Lung (tissue), 12 donors: ENCODE measurements around the gene CCL18. TPM values are rescaled to one million over a fixed set of nuclear protein-coding genes. Genes with fewer than 3 reads are reported as not detected.

ENCODE experiments used
- ATAC-seq: fragments of 200-7000 bp; cut with Tn5 transposase; one replicate; pipeline ENCODE4 v1.9.1; 2020; ENCODE audit warnings: moderate number of reproducible peaks; ENCODE audit not compliant: insufficient read depth, low FRiP score
- DNase-seq, 3 donors: peaks; one replicate each; pipeline ENCODE4 v3.0.0-alpha.2; 2013 to 2017
- H3K27ac ChIP-seq, 2 donors: one replicate each; pipeline ENCODE4 v1.5.1; 2013; ENCODE audit warnings: mild to moderate bottlenecking in 2 of 2, moderate library complexity in 2 of 2, control low read depth in 1 of 2, inconsistent platforms in 1 of 2, low read depth in 1 of 2, low read length in 1 of 2
- H3K27me3 ChIP-seq, 3 donors: one replicate each; pipeline ENCODE4 v1.5.1; 2013; ENCODE audit warnings: low read length in 2 of 3; ENCODE audit not compliant: control insufficient read depth in 3 of 3, insufficient read depth in 3 of 3
- H3K36me3 ChIP-seq, 4 donors: one replicate each; pipeline ENCODE4 v1.5.1; 2013; ENCODE audit warnings: low read length in 4 of 4, mild to moderate bottlenecking in 1 of 4, moderate library complexity in 1 of 4; ENCODE audit not compliant: control insufficient read depth in 4 of 4, insufficient read depth in 4 of 4
- H3K4me1 ChIP-seq, 5 donors: one replicate each; pipeline ENCODE4 v1.5.1; 2013; ENCODE audit warnings: low read length in 5 of 5, mild to moderate bottlenecking in 2 of 5, moderate library complexity in 1 of 5; ENCODE audit not compliant: control insufficient read depth in 5 of 5, insufficient read depth in 5 of 5
- H3K4me3 ChIP-seq: one replicate; pipeline ENCODE4 v1.5.1; 2013; ENCODE audit warnings: mild to moderate bottlenecking, control low read depth, moderate library complexity
- H3K9ac ChIP-seq, 2 donors: one replicate each; pipeline ENCODE4 v1.5.1; 2013; ENCODE audit warnings: low read length in 2 of 2, control low read depth in 1 of 2; ENCODE audit not compliant: insufficient read depth in 1 of 2
- H3K9me3 ChIP-seq, 4 donors: one replicate each; pipeline ENCODE4 v1.5.1; 2013; ENCODE audit warnings: low read length in 3 of 4, mild to moderate bottlenecking in 1 of 4, moderate library complexity in 1 of 4; ENCODE audit not compliant: control insufficient read depth in 4 of 4, insufficient read depth in 3 of 4
- WGBS, 2 donors: extraction: QIAGEN DNeasy Blood & Tissue Kit; methylation state at CpG; one replicate each; pipeline ENCODE4 v1.1.7; 2013; 5-methylcytosine and 5-hydroxymethylcytosine counted together
- polyA plus RNA-seq, 2 donors: library from polyadenylated mRNA; stranded (reverse); fragments of 200-250 nt; gene quantifications; one replicate each; pipeline ENCODE4 v1.2.1, GENCODE V29; 2013
- total RNA-seq, 2 donors: library from RNA; depleted of rRNA in 1 of 2; stranded (reverse); fragments of >200 nt in 1 of 2; gene quantifications; one replicate each; pipeline ENCODE4 v1.2.1, GENCODE V29; 2014 to 2021
- TF ChIP-seq, protein P1 (sequence below): IDR thresholded peaks from 2 replicates; pipeline ENCODE4 v1.5.1; 2012; ENCODE audit warnings: mild to moderate bottlenecking; ENCODE audit errors: control extremely low read depth, extremely low read depth
- donor health status: control.
- donor health status: control.
- donor health status: Bipolar disorder and iron deficiency.
- donor health status: healthy.
- donor health status: DM: yes; HTN: yes; CAD: no.

CCL18 gene
- total and polyA plus RNA-seq, 4 donors, result 8.7 to 89.9 (median 58.6) TPM

DNA sequence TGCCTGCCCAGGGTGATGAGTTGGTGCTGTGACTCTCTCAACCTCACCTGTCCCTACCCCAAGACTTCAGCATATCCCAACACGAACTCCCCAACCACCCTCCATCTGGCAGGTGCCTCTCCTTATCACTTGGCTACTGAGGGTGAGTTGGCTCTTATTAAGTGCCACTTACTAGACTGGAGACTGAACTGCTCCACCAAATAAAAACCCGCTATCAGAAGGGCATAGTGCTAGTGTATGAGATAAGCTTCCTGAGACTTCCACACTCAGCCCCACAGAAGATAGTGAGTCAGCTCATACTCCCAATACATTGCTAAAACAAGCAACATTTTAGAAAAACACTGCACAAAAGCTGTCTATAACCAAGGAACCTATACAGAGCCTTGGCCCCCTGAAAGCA, 16.0 kb upstream of the CCL18 start:
- DNase-seq (no peak), ATAC-seq (no peak)
- no peak overlapping the region for H3K4me3 ChIP-seq
- no peak overlapping the region for H3K9ac ChIP-seq
- 79 to 86% methylated on average over 2 of the region's 2 CpGs for WGBS, 2 donors
- H3K9me3 ChIP-seq, result peaks cover 0 to 9% (median 7%) of the 10 kb centered on the region in 4 donors
- no peak overlapping the region for H3K27ac ChIP-seq
- H3K4me1 ChIP-seq, result no peaks in the 10 kb centered on the region
- no peaks in the 10 kb centered on the region for H3K27me3 ChIP-seq
- H3K36me3 ChIP-seq, result no peaks in the 10 kb centered on the region
- TF ChIP-seq, protein P1, sequence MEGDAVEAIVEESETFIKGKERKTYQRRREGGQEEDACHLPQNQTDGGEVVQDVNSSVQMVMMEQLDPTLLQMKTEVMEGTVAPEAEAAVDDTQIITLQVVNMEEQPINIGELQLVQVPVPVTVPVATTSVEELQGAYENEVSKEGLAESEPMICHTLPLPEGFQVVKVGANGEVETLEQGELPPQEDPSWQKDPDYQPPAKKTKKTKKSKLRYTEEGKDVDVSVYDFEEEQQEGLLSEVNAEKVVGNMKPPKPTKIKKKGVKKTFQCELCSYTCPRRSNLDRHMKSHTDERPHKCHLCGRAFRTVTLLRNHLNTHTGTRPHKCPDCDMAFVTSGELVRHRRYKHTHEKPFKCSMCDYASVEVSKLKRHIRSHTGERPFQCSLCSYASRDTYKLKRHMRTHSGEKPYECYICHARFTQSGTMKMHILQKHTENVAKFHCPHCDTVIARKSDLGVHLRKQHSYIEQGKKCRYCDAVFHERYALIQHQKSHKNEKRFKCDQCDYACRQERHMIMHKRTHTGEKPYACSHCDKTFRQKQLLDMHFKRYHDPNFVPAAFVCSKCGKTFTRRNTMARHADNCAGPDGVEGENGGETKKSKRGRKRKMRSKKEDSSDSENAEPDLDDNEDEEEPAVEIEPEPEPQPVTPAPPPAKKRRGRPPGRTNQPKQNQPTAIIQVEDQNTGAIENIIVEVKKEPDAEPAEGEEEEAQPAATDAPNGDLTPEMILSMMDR, result no peak

GRCh38 chr17:36049643-36050042, 14.4 kb upstream of the CCL18 start:
- Histone ChIP-seq H3K9ac (no peak overlapping the region), H3K27me3 (no peaks in the 10 kb centered on the region), H3K4me3 (no peak overlapping the region), H3K9me3 (peaks cover 0 to 9% (median 7%) of the 10 kb centered on the region in 4 donors), H3K27ac (no peak overlapping the region), H3K36me3 (no peaks in the 10 kb centered on the region), H3K4me1 (no peaks in the 10 kb centered on the region)
- no peak for ATAC-seq
- TF ChIP-seq, protein P1, result no peak
- DNase-seq, result no peak
- 100% methylated on average over 2 of the region's 2 CpGs for WGBS, 2 donors

- ATAC-seq (no peak), DNase-seq (no peak)
- Histone ChIP-seq H3K36me3 (no peaks in the 10 kb centered on the region), H3K27me3 (no peaks in the 10 kb centered on the region), H3K4me1 (peaks cover 0 to 4% (median 0%) of the 10 kb centered on the region in 5 donors), H3K9ac (no peak overlapping the region), H3K9me3 (no peaks in the 10 kb centered on the region), H3K4me3 (no peak overlapping the region), H3K27ac (no peak overlapping the region)
- TF ChIP-seq, protein P1, result no peak
- WGBS, 2 donors, result 80 to 86% methylated on average over 2 of the region's 2 CpGs
Observed at GRCh38 chr17:36055171-36055570, 8.9 kb upstream of the CCL18 start.

- peaks cover 0 to 4% (median 0%) of the 10 kb centered on the region in 5 donors for H3K4me1 ChIP-seq
- no peaks in the 10 kb centered on the region for H3K36me3 ChIP-seq
- no peak overlapping the region for H3K27ac ChIP-seq
- ATAC-seq, result no peak
- H3K4me3 ChIP-seq, result no peak overlapping the region
- H3K9ac ChIP-seq, result no peak overlapping the region
- TF ChIP-seq, protein P1, result no peak
- H3K9me3 ChIP-seq, result no peaks in the 10 kb centered on the region
- 76 to 78% methylated on average over 4 of the region's 4 CpGs for WGBS, 2 donors
- no peaks in the 10 kb centered on the region for H3K27me3 ChIP-seq
- no peak for DNase-seq
Observed at GRCh38 chr17:36055921-36056520, 8.1 kb upstream of the CCL18 start.
